Measurements from ENCODE around the gene PPP6R3.

Gene PPP6R3

GRCh38 chr11:68498321-68498720 is 37.8 kb downstream of the PPP6R3 start:
- no peak for DNase-seq

DNA sequence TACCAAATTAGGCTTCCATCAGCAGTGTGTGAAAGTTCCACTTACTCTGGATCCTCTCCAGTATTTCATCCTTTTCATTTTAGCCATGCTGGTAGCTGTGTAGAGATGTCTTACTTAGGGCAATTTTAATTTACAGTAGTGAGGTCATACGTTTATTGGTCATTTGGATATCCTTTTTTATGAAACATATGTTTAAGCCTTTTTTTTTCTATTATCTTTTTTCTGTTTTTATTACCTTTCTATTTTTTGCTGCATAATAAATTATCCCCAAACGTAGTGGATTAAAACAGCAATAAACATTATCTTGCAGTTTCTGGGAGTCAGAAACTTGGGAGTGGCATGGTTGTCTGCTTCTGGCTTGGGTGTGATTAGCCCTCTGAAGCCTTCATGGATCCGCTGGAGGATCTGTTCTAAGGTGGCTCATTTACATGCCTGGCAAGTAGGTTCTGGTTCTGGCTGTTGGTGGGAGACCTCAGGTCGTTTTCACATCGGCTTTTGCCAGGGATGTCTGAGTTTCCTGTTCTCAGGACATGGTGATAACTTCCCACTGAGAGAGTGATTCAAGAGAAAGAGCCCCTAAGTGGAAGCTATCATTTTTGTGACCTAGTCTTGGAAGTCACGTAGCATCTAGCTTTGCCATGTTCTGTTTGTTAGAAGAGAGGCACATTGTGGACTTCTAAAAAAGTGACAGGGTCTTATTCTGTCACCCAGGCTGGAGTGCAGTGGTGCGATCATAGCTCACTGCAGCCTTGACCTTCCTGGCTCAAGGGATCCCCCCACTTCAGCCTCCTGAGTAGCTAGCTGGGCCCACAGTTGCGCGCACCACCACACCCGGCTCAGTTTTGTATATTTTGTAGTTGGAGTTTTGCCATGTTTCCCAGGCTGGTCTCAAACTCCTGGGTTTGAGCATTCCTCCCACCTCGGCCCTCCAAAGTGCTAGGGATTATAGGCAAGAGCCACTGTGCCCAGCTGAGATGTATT is 38.6 kb downstream of the PPP6R3 start:
- DNase-seq = no peak

- DNase-seq = no peak
These were observed 39.7 kb downstream of the PPP6R3 start for GRCh38 chr11:68500206-68500605.

GRCh38 chr11:68501813-68502212 is 41.3 kb downstream of the PPP6R3 start:
- DNase-seq = no peak

DNA sequence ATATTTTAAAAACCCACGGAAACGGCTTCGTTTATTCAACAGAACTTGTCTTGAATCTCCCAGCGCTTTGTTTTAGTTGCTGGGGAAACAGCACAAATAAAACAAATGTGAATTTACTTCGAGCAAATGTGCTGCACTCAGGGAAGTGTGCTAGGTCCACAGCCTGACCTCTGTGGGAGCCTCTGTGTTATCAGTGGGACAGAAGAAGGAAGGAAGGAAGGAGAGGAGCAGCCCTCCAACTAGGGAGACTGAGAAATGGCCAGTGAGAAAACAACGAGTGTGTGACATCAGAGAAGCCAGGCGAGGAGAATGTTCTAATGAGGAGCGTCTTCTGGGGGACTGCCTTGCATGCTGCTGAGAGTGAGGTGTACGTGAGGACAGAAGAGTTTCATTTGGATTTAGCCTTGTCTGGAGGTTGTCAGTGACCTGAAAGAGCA is 42.7 kb downstream of the PPP6R3 start:
- DNase-seq = no peak

- DNase-seq = no peak
These were observed 43.2 kb downstream of the PPP6R3 start for GRCh38 chr11:68503792-68504191.

DNA sequence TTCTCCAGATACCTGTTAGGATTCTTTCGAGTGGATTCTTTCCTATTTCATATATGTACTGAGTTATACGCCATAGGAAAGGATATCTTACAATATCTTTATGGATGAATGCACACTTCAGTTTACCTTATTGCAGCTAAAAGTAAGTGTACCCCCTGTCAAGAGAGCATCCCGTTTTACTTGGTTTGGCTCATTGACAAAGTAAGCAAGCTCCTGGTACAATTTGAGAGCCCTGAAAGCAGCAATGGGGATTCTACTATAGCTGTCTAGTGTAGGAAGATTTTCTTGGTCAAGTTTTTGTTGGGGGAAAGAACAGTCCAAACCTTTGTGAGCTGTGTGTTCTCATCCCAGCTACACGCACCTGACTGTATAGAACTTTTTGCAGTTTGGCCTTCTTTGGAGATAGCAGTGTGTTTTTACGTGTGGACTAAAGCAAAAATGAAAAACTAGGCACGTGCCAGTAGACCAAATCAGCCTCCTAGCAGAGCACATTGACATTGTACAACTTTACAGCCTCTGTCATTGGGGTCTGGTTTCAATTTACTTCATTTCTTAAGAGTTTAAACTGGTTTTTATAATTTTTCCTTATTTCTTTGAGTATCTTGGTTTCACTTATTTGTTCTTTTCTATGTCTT is 44.0 kb downstream of the PPP6R3 start:
- no peak for DNase-seq

GRCh38 chr11:68505596-68505995 is 45.0 kb downstream of the PPP6R3 start:
- no peak for DNase-seq

GRCh38 chr11:68506908-68507307 is 46.4 kb downstream of the PPP6R3 start:
- DNase-seq = no peak

- DNase-seq = no peak
These were observed 47.9 kb downstream of the PPP6R3 start for GRCh38 chr11:68508425-68508824.

DNA sequence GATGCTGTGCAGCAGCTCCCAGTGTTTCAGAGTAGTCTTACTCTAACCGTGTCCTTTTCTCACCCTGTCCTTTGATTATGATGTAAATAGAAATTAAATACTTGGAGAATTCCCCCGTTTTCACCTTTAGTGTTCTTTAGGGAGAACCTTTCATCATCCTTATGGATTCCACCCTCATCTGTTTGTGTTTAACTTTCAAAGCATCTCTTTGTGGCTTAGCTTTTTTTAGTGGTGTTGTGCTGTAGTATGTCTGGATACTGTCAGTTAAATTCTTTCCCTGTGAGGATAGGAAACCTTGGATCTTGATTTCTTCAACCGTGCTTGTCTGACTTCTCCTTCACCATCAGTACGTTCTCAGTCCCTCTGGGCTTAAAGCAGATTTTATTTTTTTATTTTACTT is 48.5 kb downstream of the PPP6R3 start:
- no peak for DNase-seq

GRCh38 chr11:68513930-68514487 is 53.5 kb downstream of the PPP6R3 start:
- no peak for DNase-seq

DNA sequence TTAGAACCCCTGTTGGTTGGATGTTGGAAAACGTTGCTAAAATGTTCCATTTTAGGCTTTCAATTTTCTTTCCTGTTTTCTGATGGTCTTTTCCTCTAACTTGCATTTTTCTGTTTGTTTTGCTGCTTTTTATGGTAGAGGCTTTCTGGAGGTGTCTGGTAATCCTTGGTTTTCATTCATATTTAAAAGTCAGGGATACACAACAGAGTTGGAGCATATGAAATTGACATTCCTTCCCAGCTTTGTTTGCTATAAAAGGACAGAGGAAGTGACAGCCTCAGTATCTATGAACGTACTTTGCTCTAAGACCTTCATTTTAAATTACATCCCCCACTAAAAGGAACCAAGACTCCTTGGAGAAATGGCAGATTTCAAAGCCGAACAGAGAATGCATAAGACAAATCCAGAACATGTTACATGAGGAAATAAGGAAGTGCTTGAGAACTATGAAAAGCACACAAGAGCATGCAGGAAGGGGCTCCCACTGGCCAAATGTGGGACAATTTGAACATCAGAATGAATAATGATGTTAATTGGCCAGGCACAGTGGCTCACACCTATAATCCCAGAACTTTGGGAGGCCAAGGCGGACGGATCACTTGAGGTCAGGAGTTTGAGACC is 56.7 kb downstream of the PPP6R3 start:
- no peak for DNase-seq

- no peak for DNase-seq
These were observed 57.6 kb downstream of the PPP6R3 start for GRCh38 chr11:68518191-68518590.

DNA sequence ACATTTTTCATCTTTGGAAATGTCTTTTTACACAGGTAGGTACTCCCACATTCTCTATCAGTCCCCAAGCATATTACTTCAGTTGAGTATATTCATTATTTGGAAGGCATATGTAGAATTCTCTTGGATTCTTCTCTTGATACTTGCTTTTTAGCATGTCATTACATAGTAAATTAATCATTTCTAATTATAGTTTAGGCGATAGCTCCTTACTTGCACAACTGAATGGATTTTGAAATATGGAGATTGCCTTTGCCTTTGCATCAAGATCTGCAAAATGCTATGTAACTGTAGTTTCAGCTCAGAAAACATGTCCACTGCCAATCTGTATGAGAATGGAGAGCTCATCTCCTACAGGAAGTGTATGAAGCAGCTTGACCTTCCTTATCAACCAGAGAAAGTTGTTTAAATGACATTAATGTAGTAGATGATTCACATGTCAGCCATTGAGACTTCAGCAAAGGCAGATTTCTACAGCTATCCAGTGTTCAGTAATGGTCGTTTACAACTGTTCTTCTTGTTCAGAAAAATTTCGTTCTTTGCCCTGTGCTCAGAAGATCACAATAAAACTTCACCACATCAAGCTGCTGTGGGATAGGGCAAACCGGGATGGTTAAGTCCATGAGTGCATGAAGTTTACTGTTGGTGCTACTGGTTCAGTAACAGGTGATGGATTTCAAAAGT is 61.6 kb downstream of the PPP6R3 start:
- DNase-seq = no peak

GRCh38 chr11:68523033-68523432 is 62.5 kb downstream of the PPP6R3 start:
- DNase-seq = no peak

DNA sequence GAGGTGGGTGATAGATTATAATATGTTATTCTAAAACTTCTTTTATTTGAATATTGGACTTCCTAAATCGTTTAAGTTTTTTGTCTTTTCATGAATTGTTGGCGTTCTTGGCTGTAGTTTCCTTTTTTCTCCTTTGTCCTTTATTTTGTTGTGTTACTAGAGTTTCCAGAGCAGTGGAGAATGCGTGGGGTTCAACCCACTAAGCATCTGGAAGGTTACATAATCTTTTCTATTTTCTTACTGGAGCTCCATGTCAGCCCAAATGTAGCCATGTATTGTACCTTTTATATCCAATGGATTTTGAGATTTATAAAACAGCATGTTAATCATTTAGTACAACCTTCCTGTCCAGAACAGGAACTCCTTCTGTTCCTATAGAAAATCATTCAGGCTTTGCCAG is 63.2 kb downstream of the PPP6R3 start:
- no peak for DNase-seq

GRCh38 chr11:68524213-68524612 is 63.7 kb downstream of the PPP6R3 start:
- DNase-seq = no peak

DNA sequence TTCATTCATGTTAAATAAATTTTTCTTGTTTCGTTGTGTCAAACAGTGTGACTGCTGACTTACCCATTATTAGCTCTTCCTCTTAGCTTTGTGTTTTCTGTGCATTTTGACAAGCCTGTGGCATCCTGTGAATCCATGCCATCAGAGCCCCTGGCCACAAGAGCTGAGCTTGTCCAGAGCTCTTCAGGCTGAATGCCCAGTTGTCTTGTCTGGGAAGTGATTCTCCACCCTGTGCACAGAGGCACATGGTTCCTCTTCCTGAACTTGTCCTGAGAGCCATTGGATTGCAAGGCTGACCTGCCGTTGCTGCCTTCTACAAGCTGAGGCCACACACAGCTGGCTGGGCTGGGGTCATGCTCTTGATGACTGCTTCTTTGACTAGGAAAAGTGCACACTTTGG is 64.1 kb downstream of the PPP6R3 start:
- no peak for DNase-seq

DNA sequence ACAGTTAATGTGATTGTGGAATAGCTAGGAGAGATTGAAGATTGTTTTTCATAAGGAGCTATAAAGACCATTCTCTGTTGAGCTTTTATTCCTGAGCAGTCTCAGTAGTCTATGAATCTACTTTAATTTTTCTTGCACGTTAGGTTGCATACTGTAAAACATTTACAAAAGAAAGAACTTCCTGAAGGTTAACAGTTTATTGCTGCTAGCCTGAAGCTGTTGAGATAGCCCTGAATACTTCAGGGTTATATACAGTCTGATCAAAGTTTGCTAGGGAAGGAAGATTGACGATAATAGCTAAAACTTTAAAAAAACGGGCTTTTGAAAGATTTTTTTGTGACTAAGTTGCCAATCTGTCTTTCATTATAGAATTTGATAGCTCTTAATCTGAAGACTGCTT is 64.8 kb downstream of the PPP6R3 start:
- no peak for DNase-seq

GRCh38 chr11:68525930-68526329 is 65.4 kb downstream of the PPP6R3 start:
- no peak for DNase-seq

DNA sequence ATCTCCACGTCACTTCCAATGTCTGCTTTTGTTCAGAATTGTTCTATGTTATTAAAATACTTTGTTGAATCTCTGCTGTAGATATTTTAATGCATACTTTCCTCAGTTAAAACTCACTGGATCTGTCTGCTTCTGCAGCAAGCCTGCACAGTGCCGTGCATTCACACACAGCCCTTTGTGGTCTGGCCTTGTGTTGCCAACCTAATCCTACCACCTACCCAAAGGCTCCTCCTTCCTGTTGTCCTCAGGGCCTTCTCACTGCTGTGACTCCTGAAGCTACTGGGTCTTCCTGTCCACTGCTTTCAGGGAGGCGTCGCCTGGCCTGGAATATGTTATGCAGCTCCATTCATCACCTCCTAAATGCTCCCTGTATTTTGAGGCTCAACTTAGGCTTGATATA is 67.0 kb downstream of the PPP6R3 start:
- no peak for DNase-seq

GRCh38 chr11:68528630-68529029 is 68.1 kb downstream of the PPP6R3 start:
- no peak for DNase-seq
